Ectodermal cell (in vitro differentiated cells): ENCODE results near the gene USP20.

Experiments
- H3K27ac ChIP-seq: 2 replicates; pipeline ENCODE4 v1.7.0; 2013; ENCODE audit warnings: mild to moderate bottlenecking, low read depth, low read length; ENCODE audit not compliant: insufficient read depth, poor library complexity, severe bottlenecking
- H3K27me3 ChIP-seq: 2 replicates; pipeline ENCODE4 v1.7.0; 2013; ENCODE audit warnings: mild to moderate bottlenecking, low read length; ENCODE audit not compliant: insufficient read depth, control insufficient read depth, poor library complexity, severe bottlenecking
- H3K36me3 ChIP-seq: one replicate; pipeline ENCODE4 v1.7.0; 2013; ENCODE audit warnings: low read length; ENCODE audit not compliant: control insufficient read depth, insufficient read depth
- H3K4me1 ChIP-seq: one replicate; pipeline ENCODE4 v1.7.0; 2013; ENCODE audit warnings: low read length; ENCODE audit not compliant: control insufficient read depth, insufficient read depth
- H3K4me3 ChIP-seq: 2 replicates; pipeline ENCODE4 v1.7.0; 2013; ENCODE audit warnings: low read depth, low read length, control low read depth; ENCODE audit not compliant: insufficient read depth
- H3K9me3 ChIP-seq: 2 replicates; pipeline ENCODE4 v1.7.0; 2013; ENCODE audit warnings: mild to moderate bottlenecking, low read length, moderate library complexity; ENCODE audit not compliant: control insufficient read depth
- WGBS, 2 experiments: methylation state at CpG; one replicate each; pipeline ENCODE4 v1.1.7; 2013; ENCODE audit warnings: missing lambda C conversion rate in 2 of 2; 5-methylcytosine and 5-hydroxymethylcytosine counted together

Gene USP20

GRCh38 chr9:129875181-129875611, 39.9 kb downstream of the USP20 start:
- no peaks in the 10 kb centered on the region for H3K9me3 ChIP-seq
- WGBS, 2 experiments = 88 to 89% methylated on average over 23 of the region's 23 CpGs
- H3K4me1 ChIP-seq = no peaks in the 10 kb centered on the region
- no peaks in the 10 kb centered on the region for H3K27me3 ChIP-seq
- H3K36me3 ChIP-seq = peaks cover 6% of the 10 kb centered on the region
- H3K4me3 ChIP-seq = no peak overlapping the region
- H3K27ac ChIP-seq = no peak overlapping the region

GRCh38 chr9:129875687-129876395, 40.6 kb downstream of the USP20 start:
- no peak overlapping the region for H3K4me3 ChIP-seq
- no peaks in the 10 kb centered on the region for H3K27me3 ChIP-seq
- peaks cover 6% of the 10 kb centered on the region for H3K36me3 ChIP-seq
- WGBS, 2 experiments = 96% methylated on average over 27 of the region's 27 CpGs
- no peaks in the 10 kb centered on the region for H3K4me1 ChIP-seq
- no peaks in the 10 kb centered on the region for H3K9me3 ChIP-seq
- no peak overlapping the region for H3K27ac ChIP-seq

- Histone ChIP-seq H3K27ac (no peak overlapping the region), H3K4me1 (no peaks in the 10 kb centered on the region), H3K4me3 (no peak overlapping the region), H3K27me3 (no peaks in the 10 kb centered on the region), H3K9me3 (no peaks in the 10 kb centered on the region), H3K36me3 (peaks cover 6% of the 10 kb centered on the region)
- WGBS, 2 experiments = 94% methylated on average over 7 of the region's 7 CpGs
Measured at GRCh38 chr9:129876815-129877214, 41.6 kb downstream of the USP20 start.

GRCh38 chr9:129878291-129878690, 43.0 kb downstream of the USP20 start:
- H3K4me1 ChIP-seq = no peaks in the 10 kb centered on the region
- H3K27ac ChIP-seq = no peak overlapping the region
- 96 to 97% methylated on average over 11 of the region's 11 CpGs for WGBS, 2 experiments
- H3K27me3 ChIP-seq = no peaks in the 10 kb centered on the region
- no peak overlapping the region for H3K4me3 ChIP-seq
- H3K9me3 ChIP-seq = no peaks in the 10 kb centered on the region
- peaks cover 6% of the 10 kb centered on the region for H3K36me3 ChIP-seq

- no peaks in the 10 kb centered on the region for H3K4me1 ChIP-seq
- 93 to 94% methylated on average over 17 of the region's 17 CpGs for WGBS, 2 experiments
Measured at GRCh38 chr9:129879103-129879699, 43.9 kb downstream of the USP20 start.

GRCh38 chr9:129879991-129880653, 44.9 kb downstream of the USP20 start:
- Histone ChIP-seq H3K36me3 (peaks cover 4% of the 10 kb centered on the region), H3K9me3 (no peaks in the 10 kb centered on the region), H3K27ac (no peak overlapping the region), H3K27me3 (no peaks in the 10 kb centered on the region), H3K4me1 (peaks cover 6% of the 10 kb centered on the region), H3K4me3 (no peak overlapping the region)
- 94% methylated on average over 31 of the region's 31 CpGs for WGBS, 2 experiments

More at GRCh38 chr9:129879103-129879699, 43.9 kb downstream of the USP20 start:
- no peak overlapping the region for H3K4me3 ChIP-seq
- H3K27me3 ChIP-seq = no peaks in the 10 kb centered on the region
- no peak overlapping the region for H3K27ac ChIP-seq
- H3K36me3 ChIP-seq = peaks cover 6% of the 10 kb centered on the region
- no peaks in the 10 kb centered on the region for H3K9me3 ChIP-seq

GRCh38 chr9:129880654-129881546, 45.6 kb downstream of the USP20 start:
- H3K4me3 ChIP-seq = no peak overlapping the region
- WGBS, 2 experiments = 86% methylated on average over 28 of the region's 28 CpGs
- H3K36me3 ChIP-seq = no peaks in the 10 kb centered on the region
- no peaks in the 10 kb centered on the region for H3K9me3 ChIP-seq
- H3K27ac ChIP-seq = no peak overlapping the region
- H3K4me1 ChIP-seq = peaks cover 12% of the 10 kb centered on the region
- no peaks in the 10 kb centered on the region for H3K27me3 ChIP-seq

- WGBS, 2 experiments = 92% methylated on average over 19 of the region's 19 CpGs
- no peak overlapping the region for H3K27ac ChIP-seq
- H3K4me3 ChIP-seq = no peak overlapping the region
Measured at GRCh38 chr9:129881547-129882324, 46.5 kb downstream of the USP20 start.

GRCh38 chr9:129884220-129885017, 49.2 kb downstream of the USP20 start:
- peaks cover 3% of the 10 kb centered on the region for H3K36me3 ChIP-seq
- peaks cover 12% of the 10 kb centered on the region for H3K4me1 ChIP-seq
- no peaks in the 10 kb centered on the region for H3K27me3 ChIP-seq
- H3K27ac ChIP-seq = peak overlapping the region; percentile 19
- peak overlapping the region; percentile 14 for H3K4me3 ChIP-seq
- H3K9me3 ChIP-seq = no peaks in the 10 kb centered on the region
- 20 to 21% methylated on average over 24 of the region's 24 CpGs for WGBS, 2 experiments

More at GRCh38 chr9:129881547-129882324, 46.5 kb downstream of the USP20 start:
- Histone ChIP-seq H3K9me3 (no peaks in the 10 kb centered on the region), H3K36me3 (no peaks in the 10 kb centered on the region), H3K27me3 (no peaks in the 10 kb centered on the region), H3K4me1 (peaks cover 12% of the 10 kb centered on the region)
